SK-N-MC (cell line): ENCODE results near the gene RNU5D-1.

Source experiments
- EZH2 ChIP-seq: fragments of 200-600 bp; sonication (generic); IDR thresholded peaks from one replicate; pipeline ENCODE4 v1.6.1; 2017; ENCODE audit warnings: antibody characterized with exemption
- POLR2AphosphoS5 ChIP-seq: IDR thresholded peaks from 2 replicates; pipeline ENCODE4 v1.6.1; 2012; ENCODE audit warnings: mild to moderate bottlenecking, low read depth, low read length, borderline replicate concordance

- TF ChIP-seq EZH2 (no peak), POLR2AphosphoS5 (no peak)
Measured at GRCh38 chr1:44747878-44748277, 16.9 kb upstream of the RNU5D-1 start.
